Measurements from ENCODE around the gene RAP1GAP2.

DNA sequence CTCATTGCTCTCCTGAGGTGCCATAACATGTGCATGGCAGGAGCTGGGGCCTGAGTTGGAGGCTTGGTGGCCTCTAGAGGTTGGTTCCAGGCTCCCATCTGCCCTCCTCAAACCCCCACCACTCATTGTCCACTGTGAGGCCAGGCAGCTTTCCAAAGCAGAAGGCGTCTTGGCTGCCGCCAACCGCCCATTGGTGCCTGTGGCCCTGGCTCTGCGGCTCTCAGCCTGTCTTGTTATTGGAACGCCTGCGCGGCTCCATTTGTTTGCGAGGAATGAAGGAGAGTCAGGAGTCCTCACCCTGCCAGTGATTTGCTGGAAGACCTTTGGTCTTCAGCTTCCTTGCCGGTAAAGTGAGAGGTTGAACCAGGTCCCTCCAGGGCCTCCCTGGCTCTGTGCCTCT, 223.5 kb downstream of the RAP1GAP2 start:
- TF ChIP-seq CTCF (IDR thresholded peaks at IDR 0.05; ENCODE audit: insufficient read depth, low read depth, low read length), result no peak
- no peak for TF ChIP-seq EZH2 (IDR thresholded peaks at IDR 0.05; ENCODE audit: insufficient read depth, low read length)
